Fibroblast of mammary gland (primary cell): ENCODE results near the gene SCUBE2.
"Not testable (repeated sequence)": the region's sequence is repeated elsewhere in the genome, so short reads cannot be mapped to it uniquely, and the experiment has no call there.

ENCODE experiments used
- DNase-seq: peaks from one replicate; pipeline ENCODE4 v3.0.0-alpha.2; 2010; ENCODE audit warnings: low read depth
- H3K4me3 ChIP-seq: 2 replicates; pipeline ENCODE4 v1.5.1; 2011; ENCODE audit warnings: low read depth, mild to moderate bottlenecking, low read length, moderate library complexity; ENCODE audit not compliant: control insufficient read depth
- TF ChIP-seq, protein P1 (sequence below): conservative IDR thresholded peaks from 2 replicates; pipeline ENCODE4 v1.5.1; 2011; ENCODE audit warnings: low read depth, low read length, inconsistent platforms; ENCODE audit not compliant: control insufficient read depth, insufficient read depth

Gene SCUBE2

DNA sequence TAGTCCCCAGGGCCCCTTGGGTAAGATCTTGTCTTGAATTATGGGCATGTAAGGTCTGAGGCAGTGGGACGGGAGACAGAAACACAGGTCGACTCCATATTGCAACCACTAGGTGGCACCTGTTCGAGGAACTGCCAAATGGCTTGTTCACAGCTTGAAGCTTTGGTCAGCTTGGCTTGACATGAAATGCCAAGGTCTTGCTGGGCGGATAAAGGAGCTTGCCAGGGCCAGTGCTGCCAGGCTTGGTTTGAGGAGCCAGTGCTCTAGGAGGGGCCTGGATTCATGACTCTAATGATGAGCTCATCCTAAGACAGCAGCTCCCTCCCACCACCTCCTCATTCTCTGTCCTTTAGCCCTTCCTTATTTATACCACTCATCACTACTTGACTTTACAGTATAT, 75.7 kb downstream of the SCUBE2 start:
- TF ChIP-seq, protein P1, sequence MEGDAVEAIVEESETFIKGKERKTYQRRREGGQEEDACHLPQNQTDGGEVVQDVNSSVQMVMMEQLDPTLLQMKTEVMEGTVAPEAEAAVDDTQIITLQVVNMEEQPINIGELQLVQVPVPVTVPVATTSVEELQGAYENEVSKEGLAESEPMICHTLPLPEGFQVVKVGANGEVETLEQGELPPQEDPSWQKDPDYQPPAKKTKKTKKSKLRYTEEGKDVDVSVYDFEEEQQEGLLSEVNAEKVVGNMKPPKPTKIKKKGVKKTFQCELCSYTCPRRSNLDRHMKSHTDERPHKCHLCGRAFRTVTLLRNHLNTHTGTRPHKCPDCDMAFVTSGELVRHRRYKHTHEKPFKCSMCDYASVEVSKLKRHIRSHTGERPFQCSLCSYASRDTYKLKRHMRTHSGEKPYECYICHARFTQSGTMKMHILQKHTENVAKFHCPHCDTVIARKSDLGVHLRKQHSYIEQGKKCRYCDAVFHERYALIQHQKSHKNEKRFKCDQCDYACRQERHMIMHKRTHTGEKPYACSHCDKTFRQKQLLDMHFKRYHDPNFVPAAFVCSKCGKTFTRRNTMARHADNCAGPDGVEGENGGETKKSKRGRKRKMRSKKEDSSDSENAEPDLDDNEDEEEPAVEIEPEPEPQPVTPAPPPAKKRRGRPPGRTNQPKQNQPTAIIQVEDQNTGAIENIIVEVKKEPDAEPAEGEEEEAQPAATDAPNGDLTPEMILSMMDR: peak; percentile 75
- DNase-seq: peak; percentile 83
- H3K4me3 ChIP-seq: no peak overlapping the region

DNA sequence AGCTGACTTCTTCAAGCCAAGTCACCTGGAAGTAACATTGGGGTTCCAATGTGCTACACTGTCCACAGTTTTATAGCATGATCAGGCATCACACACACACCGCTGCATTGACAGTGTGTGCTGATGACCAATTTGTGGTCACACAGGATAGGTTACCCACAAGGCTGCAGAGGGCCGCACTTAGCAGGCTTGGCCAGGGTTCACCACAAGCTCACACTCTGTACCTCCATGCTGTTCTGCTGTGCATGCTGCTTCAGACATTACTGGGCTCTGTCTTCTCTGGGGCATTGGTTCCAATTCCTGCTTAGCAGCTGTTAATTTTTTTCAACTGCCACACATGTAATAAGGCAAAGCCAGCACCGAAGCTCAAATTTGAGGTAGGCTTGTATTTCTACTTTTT, 76.6 kb downstream of the SCUBE2 start:
- no peak for DNase-seq
- H3K4me3 ChIP-seq: no peak overlapping the region
- TF ChIP-seq, protein P1: no peak

GRCh38 chr11:9013373-9013772, 78.0 kb downstream of the SCUBE2 start:
- H3K4me3 ChIP-seq: no peak overlapping the region
- DNase-seq: no peak
- TF ChIP-seq, protein P1: no peak

- DNase-seq, H3K4me3 ChIP-seq: not testable (repeated sequence)
These were observed 81.9 kb downstream of the SCUBE2 start for GRCh38 chr11:9009538-9009937.

DNA sequence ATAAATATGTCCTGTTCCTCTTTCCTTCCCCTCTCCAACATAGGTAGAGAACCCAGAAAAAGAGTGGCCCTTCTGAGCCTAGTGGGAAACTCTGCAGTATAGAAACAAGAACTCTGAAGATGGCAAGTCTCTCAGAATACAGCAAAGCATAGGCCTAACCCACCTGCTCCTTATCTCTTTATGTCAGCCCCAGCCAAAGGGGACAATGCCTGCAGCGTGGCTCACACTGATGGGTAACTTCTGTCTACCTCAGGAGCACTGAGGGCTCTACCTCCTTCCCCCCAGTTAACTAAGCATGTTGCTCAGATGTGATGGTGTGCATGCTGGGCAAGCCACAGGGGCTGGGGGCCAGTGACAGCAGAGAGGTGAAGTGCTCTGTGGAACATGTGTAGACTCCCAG, 82.7 kb downstream of the SCUBE2 start:
- no peak overlapping the region for H3K4me3 ChIP-seq
- no peak for DNase-seq
- TF ChIP-seq, protein P1: no peak

- TF ChIP-seq, protein P1: no peak
- H3K4me3 ChIP-seq: no peak overlapping the region
- DNase-seq: no peak
These were observed 83.3 kb downstream of the SCUBE2 start for GRCh38 chr11:9008011-9008550.

- no peak for DNase-seq
- TF ChIP-seq, protein P1: no peak
- no peak overlapping the region for H3K4me3 ChIP-seq
These were observed 86.3 kb downstream of the SCUBE2 start for GRCh38 chr11:9005087-9005486.
